Cardiac septum (tissue), 1 donor: ENCODE results near the gene UNKL. TPM values are rescaled to one million over a fixed set of nuclear protein-coding genes. Genes with fewer than 3 reads are reported as not detected.

ENCODE experiments used
- DNase-seq: peaks from one replicate; pipeline ENCODE4 v3.0.0-alpha.2; 2020; ENCODE audit warnings: low spot score
- intact Hi-C: fragments of 100-400 bp; cut with DNase I; formaldehyde crosslinking; loops from one replicate; pipeline ENCODE4 v1.14.0; 2022
- total RNA-seq: library from RNA; stranded (reverse); fragmentation: NEBNext Ultra II Directional; extraction: Animal tissue kit (Norgen Biotek cat#: 25700); gene quantifications from one replicate; pipeline ENCODE4 v1.2.1, GENCODE V29; 2021
- donor health status: DM: no; HTN: no; CAD: no.

UNKL gene
- total RNA-seq, 1 donor from 2014 or later = 7.4 TPM

DNA sequence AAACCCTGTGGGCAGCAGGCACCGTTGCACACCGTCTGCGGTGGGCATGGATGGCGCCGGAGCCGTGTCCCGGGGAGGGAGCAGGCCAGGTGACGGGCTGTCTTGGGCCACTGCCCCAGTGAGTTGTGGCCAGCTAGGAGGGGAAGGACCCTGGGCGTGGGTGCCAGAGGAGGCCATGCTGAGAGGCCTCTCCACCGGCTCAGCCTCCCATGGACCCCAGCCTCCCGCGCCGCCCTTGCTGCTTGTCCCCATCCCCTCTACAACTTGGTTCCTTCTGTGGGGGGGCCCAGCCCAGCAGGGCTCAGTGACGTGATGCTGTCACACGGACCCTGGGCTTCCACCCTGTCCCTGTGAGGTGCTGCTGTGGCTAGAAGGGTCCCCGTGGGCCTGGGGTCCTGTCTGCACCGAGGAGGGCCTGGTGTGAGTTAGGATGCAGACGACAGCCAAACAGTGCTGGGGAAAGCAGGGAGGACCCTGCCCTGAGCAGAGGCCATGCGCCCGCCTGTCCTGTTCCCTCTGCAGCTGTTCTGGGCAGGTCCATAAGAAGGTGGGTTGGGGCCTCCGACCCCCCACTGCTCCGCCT, 93.8 kb downstream of the UNKL start:
- intact Hi-C loops = no loop called here
- DNase-seq = no peak

DNA sequence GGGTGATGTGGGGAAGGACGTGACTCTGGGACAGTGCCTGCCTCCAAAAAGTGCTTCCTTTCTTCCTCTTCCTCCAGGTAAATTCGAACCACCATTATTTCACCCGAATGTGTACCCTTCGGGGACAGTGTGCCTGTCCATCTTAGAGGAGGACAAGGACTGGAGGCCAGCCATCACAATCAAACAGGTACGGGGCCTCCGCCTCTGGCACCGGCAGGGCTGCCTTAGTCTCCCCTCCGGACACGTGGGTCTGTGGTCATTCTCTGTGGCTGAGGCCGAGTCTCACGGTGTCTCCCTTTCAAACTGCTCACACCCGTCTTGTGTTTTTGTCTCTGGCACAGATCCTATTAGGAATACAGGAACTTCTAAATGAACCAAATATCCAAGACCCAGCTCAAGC, 94.4 kb downstream of the UNKL start:
- intact Hi-C loops = no loop called here
- no peak for DNase-seq

DNA sequence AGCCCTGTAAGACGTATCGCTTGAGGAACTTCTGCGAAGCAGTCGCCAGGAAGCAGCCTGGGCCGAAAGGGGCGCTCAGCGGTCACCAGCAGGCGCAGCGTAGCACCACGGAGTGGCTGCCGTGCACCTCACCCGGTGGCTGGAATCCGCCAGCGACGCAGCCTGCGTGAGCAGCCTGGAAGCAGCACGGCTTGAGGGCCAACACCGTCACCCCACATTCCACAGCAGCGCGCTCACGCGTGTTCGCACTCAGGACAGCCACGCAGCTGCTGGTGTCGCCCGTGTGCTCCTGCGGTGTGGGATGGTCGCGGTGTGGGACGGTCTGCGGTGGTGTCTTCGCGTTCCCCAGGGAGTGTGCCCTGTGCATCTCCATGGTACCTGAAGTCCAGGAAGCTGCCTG, 95.5 kb downstream of the UNKL start:
- no peak for DNase-seq
- intact Hi-C loops = no loop called here

DNA sequence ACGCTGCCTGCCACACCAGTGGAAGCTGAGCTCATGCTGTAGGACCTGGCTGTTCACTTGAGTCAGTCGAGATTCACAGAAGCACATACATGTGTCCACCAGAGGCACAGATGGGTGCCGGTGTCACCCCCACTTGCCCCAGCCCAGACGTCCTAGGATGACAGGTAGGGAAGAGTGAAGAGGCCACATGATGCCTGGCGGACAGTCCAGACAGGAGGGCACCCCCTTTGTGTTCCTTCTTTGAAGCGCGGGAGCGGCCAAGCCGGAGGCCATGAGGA, 96.3 kb downstream of the UNKL start:
- DNase-seq = no peak
- intact Hi-C loops = no loop called here

DNA sequence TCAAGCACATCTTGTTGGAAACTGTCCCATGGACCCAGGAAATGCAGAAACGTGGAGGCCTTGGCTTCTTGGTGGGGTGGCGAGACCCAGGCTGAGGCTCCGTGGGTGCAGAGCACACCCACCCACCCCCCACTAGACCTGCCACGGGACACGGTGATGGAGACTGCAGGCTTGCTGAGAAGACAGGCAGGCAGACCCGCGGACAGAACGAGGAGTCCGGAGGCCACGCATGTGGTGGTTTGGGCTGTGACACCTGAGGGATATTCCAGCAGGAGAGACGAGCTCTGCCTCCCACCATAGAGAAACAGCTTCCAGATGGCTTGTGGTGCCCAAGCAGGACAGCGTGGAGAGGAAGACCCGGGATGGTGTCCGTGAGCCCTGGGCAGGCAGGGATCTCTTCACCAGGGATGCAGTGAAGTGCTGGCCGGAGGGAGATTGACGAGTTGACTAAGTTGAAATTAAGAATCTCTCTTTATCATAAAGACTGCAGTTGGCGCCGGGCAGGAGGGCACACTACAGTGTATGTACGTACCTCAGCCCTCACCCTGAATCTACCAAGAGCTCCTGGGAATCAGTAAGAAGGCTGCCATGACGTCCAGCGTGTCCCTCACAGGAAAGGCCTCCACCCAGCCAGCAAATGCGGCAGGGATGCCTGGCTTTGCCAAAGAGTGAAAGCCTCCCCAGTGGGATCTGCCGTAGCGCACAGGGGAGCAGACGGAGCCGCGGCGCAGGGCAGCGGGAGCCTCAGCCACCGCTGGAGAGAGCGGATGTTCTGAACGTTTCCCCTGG, 96.8 kb downstream of the UNKL start:
- no peak for DNase-seq
- intact Hi-C loops = no loop called here

DNA sequence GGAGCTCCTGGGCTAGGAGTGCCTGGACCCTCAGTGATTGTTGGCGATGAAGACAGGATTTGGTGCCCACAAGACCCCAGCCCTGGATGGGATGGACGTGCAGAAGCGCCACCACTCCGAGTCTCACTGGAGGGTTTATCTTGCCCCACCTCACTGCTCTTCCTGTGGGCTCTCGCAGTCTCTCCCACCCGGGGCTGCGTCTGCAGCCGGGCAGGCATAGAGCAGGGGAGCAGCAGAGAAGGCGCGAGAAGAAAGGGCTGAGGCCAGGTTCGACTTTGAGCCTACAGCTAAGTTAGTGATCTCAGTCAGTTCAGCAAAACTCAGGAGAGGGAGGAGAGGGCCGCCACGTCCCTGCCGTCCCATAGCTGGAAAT, 98.5 kb downstream of the UNKL start:
- no peak for DNase-seq
- intact Hi-C loops = no loop called here

DNA sequence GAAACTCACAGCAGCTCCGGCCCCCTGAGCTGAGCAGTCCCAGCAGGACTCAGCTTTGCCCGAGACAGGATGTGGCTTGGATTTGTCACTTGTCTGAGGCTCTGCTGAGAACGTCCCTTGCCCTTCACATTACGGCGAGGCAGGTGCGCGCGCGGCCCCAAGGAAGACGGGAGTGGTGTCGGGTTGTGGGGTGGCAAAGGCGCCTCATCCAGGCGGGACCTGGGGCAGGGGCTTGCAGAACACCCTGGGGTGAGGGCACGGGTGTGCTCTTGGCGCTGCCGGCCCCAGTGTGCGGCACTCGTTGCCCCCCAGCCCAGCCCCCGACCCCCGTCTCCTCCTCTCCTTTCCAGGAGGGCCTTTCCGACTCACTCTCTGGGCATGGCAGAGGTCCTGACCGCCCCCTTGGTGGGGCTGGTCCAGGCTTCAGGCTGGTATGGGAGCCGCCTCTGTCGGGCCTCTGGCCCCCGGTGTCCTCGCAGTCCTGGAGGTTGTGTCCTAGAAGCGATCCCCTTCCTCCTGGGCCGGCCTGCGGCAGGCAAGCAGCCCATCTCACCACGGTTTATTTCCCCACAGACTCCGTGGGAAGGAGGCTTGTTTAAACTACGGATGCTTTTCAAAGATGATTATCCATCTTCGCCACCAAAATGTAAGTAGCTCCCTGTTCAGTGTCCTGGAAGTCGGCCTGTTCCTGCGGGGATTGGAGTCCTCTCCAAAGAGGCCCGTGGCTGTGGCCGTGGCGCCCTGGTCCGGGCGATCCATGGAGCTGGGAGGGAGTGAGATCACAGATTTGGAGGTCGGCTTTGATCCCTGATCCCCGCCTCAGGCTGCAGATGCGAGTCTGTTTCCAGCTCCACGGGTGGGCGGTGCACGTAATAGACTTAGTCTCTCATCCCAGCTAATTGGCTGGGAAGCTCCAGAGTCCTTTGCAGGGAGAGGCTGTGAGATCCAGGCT, 99.1 kb downstream of the UNKL start:
- intact Hi-C loops = no loop called here

DNA sequence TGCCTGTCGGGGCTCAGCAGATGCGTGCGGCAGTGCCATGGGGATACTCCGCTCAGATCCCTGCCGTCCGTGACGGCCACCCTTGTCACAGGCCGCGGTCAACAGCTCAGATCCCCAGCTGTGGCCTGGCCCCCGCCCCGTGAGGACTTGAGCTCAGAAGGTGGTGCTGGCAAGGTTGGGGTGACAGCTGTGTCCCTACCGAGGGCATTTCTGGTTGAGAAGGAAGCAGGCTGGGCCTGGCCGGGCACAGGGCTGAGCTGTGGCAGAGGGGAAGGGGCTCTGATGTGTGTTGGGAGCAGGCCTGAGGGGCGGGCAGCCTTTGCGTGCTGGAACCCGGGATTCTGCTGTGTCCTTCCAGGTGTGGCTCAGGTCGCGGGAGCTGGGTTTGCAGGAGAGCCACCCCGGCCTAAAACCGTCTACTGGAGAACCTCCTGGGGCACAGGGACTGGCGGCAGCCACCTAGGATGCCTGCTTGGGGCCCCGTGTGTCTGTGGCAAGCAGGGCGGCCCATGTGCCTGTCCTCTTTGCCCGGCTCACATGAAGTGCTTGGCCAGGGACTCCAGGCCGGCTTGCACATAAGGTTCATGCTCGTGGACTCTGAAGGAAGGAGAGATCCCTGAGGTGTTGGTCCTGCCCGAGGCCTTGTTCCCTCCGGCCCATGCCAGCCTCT, 100.0 kb downstream of the UNKL start:
- no peak for DNase-seq
- intact Hi-C loops = loop anchor here (5.0 kb wide), 1 partner anchor 38 kb away; the partner anchor contains the start of genes GNPTG and TSR3

More for the DNA sequence above, 99.1 kb downstream of the UNKL start:
- DNase-seq = no peak

DNA sequence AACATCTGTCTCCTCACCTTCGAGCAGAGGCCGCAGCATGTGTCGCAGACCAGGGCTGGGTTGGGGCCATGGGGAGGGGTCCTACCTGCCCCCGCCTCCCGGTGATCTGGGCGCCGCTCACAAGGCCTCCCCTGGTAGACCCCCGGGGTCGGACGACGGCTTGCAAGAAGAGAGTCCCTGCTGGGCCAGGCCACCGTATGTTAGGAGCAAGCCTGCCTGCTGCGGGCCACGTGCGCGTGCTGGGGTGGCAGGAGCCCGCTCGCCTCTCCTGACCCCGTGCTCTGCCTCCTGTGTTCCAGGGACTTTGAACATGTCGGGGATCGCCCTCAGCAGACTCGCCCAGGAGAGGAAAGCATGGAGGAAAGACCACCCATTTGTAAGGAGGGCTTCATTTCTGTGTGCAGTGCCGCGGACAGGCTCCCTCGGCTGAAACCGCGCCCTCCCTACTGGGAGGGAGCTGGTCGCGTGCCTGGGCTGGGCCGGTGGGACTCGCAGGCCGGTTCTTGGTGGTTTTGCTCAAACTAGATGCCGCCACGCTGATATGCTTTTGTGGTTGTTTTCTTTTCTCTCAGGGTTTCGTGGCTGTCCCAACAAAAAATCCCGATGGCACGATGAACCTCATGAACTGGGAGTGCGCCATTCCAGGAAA, 100.7 kb downstream of the UNKL start:
- intact Hi-C loops = loop anchor here (5.0 kb wide), 1 partner anchor 38 kb away; the partner anchor contains the start of genes GNPTG and TSR3

More for the DNA sequence above, 100.7 kb downstream of the UNKL start:
- no peak for DNase-seq

Other genes starting within 250 kb of the UNKL start
- not detected for gene TPSG1, start 189.4 kb downstream of the UNKL start, total RNA-seq
- gene TPSB2, start 184.5 kb downstream of the UNKL start, total RNA-seq = 5.5 TPM
- gene TPSAB1, start 174.0 kb downstream of the UNKL start, total RNA-seq = 4.1 TPM
- gene TPSD1, start 158.6 kb downstream of the UNKL start, total RNA-seq = not detected
- 86.6 TPM for gene UBE2I, start 105.1 kb downstream of the UNKL start, total RNA-seq
- gene BAIAP3, start 81.1 kb downstream of the UNKL start, total RNA-seq = 3.8 TPM
- 55.0 TPM for gene TSR3, start 62.8 kb downstream of the UNKL start, total RNA-seq
- gene GNPTG, start 62.8 kb downstream of the UNKL start, total RNA-seq = 32.3 TPM
- 11.6 TPM for gene UQCC4, start 6.0 kb upstream of the UNKL start, total RNA-seq
- gene PERCC1, start 16.4 kb upstream of the UNKL start, total RNA-seq = not detected
- 0.94 TPM for gene CCDC154, start 29.9 kb upstream of the UNKL start, total RNA-seq
- gene CLCN7, start 60.3 kb upstream of the UNKL start, total RNA-seq = 39.8 TPM
- gene PTX4, start 74.2 kb upstream of the UNKL start, total RNA-seq = not detected
- 17.7 TPM for gene TELO2, start 78.7 kb upstream of the UNKL start, total RNA-seq
- gene TMEM204, start 119.0 kb upstream of the UNKL start, total RNA-seq = 19.8 TPM
- gene IFT140, start 197.4 kb upstream of the UNKL start, total RNA-seq = 10.5 TPM
- gene CRAMP1, start 197.7 kb upstream of the UNKL start, total RNA-seq = 12.4 TPM